C4-2B (cell line): ENCODE data around the gene INSYN2B.

Experiments used
- H3K27ac ChIP-seq: fragments of 450-650 bp; 2 replicates; pipeline ENCODE4 v1.5.1; 2017
- ZFX ChIP-seq: fragments of 450-650 bp; IDR thresholded peaks from 2 replicates; pipeline ENCODE4 v1.6.1; 2017
- TF ChIP-seq, protein P1 (sequence below): fragments of 450-650 bp; conservative IDR thresholded peaks from 2 replicates; pipeline ENCODE4 v1.5.1; 2017; ENCODE audit warnings: mild to moderate bottlenecking

The INSYN2B gene

DNA sequence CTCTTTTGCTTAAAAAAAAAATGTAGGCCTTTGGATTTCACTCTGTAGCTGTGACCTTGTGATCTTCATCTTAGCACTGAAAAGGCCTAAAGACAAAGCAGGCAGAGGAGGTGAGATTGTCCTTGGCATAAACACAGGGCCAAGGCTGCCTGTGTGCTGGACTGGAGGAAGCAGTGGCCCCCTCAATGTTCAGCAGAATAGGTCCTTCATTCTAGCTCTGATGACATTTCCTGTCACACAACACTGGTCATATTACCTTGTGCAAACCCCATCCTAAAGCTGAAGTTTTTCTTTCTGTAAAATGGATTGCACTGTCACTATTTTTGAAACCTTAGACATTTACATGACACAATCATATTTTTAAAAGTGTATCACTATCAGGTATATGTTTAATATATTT is 147.4 kb downstream of the INSYN2B start:
- no peak overlapping the region for H3K27ac ChIP-seq
- TF ChIP-seq ZFX: no peak
- TF ChIP-seq, protein P1, sequence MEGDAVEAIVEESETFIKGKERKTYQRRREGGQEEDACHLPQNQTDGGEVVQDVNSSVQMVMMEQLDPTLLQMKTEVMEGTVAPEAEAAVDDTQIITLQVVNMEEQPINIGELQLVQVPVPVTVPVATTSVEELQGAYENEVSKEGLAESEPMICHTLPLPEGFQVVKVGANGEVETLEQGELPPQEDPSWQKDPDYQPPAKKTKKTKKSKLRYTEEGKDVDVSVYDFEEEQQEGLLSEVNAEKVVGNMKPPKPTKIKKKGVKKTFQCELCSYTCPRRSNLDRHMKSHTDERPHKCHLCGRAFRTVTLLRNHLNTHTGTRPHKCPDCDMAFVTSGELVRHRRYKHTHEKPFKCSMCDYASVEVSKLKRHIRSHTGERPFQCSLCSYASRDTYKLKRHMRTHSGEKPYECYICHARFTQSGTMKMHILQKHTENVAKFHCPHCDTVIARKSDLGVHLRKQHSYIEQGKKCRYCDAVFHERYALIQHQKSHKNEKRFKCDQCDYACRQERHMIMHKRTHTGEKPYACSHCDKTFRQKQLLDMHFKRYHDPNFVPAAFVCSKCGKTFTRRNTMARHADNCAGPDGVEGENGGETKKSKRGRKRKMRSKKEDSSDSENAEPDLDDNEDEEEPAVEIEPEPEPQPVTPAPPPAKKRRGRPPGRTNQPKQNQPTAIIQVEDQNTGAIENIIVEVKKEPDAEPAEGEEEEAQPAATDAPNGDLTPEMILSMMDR: no peak

DNA sequence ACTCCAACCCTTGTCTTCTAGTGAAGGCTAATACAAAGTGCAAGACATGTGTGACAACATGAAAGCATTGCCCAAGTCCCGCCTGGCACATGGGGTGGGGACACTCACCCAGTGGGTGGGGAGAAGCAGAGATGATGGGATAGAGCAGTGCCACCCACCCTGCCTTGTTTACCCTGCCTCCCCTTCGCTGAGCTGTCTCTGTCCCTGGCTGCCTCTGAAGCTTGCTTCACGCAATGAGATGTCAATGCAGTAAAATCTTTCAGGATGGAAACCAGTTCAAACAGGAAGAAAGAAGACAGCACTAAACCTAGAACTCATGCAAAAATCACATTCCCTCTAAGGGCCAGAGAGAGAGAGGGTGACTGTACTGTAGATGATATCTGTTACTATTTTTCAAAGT is 148.0 kb downstream of the INSYN2B start:
- no peak overlapping the region for H3K27ac ChIP-seq
- TF ChIP-seq ZFX: no peak
- TF ChIP-seq, protein P1: no peak

DNA sequence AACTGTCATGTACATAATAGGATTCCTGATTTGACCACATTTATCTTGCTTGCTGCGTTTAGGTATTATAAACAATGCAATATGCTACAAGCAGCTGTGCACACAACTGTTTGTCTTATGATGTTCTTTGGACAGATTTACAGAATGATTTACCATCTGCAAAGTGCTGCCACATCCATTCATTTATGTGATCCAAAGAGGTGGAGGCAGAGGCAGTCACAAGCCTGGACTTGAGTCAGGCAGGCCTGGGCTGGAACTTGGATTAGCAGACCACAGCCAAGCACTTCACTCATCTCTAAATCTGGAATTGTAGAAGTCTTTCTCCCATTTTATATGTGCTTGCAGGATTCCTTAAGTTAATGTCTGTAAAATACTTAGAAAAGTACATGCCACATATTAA is 149.0 kb downstream of the INSYN2B start:
- TF ChIP-seq ZFX: no peak
- TF ChIP-seq, protein P1: no peak
- no peak overlapping the region for H3K27ac ChIP-seq

DNA sequence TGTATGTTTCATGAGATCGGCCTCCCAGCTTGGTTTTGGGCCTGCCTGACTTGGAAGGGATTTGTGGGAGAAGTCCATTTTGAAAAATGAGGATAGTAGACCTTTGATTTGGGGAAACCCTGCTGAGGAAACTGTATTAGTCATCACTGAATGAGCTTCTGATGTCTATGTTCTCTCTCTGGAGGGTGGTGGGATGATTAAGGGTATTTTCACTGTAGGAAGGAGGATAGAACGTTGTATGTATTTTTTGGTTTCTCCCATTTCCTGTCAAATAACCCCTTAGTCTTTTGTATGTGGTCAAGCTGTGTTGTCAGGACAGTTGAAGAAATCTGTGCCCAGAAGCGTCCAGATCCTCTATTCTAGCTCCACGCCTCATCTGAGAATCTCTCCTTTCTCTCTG is 151.9 kb downstream of the INSYN2B start:
- TF ChIP-seq ZFX: no peak
- TF ChIP-seq, protein P1: no peak
- H3K27ac ChIP-seq: no peak overlapping the region

DNA sequence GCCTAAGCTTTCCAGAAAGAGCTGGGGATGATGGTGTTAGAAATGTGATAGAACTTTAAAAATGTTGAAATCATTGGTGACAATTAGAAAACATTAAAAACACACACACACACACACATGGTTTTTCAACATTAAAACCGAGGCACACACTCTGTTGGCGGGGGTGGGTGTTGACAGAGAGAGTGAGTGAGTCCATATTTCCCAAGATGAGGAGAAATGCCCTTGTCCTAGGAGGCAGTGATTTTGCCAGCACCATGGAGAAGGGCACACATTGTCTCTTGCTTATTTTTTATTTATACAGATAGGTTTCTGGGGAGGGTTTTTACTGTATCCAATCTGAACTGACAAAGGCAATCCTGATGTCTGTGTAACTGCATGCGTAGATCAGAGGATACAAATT is 152.5 kb downstream of the INSYN2B start:
- TF ChIP-seq ZFX: no peak
- TF ChIP-seq, protein P1: no peak

DNA sequence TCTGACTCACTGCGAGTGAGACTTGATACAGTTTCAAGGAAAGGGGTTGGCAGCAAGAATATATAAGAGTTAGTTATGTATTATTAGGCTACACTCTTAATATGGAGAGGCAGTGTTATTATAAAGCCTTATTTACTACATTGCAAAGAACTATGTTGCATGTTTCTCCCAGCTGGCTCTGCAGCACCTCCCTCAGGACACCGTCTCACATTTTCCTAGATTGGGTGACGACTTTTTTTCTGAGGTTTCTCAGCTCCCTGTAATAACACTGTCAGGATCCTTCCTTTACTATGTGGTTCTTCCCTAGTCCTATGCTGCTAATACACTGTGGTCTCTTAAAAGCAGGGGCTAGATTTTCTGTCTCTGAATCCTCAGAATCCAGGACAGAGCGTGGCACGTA is 153.7 kb downstream of the INSYN2B start:
- H3K27ac ChIP-seq: no peak overlapping the region
- TF ChIP-seq, protein P1: peak; percentile 33
- TF ChIP-seq ZFX: no peak

More for the DNA sequence above, 152.5 kb downstream of the INSYN2B start:
- H3K27ac ChIP-seq: no peak overlapping the region

DNA sequence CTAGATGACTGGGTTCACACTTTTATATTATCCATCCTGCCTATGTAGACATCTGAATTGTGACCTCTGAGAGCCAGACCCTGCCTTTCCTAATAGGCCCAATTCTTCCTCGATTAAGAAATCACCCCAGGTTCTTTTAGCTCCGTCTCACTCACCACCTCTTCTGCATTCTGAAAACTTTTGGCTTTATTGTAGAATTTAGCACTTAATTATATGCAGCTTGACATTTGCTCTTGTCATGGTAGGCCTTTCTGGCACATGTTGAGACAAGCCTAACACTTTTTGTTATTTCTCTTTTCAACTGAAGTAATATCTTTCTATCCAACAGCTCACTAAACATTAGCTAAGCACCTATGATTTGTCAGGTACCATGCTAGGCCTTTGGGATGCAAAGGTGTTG is 163.3 kb downstream of the INSYN2B start:
- no peak for TF ChIP-seq ZFX
- TF ChIP-seq, protein P1: no peak
- H3K27ac ChIP-seq: no peak overlapping the region
